ENCODE data around the gene COLEC12. TPM values are rescaled to one million over a fixed set of nuclear protein-coding genes. Genes with fewer than 3 reads are reported as not detected.

COLEC12 gene
- total and polyA plus RNA-seq, 8 donors = 32.9 to 124 (median 103) TPM

GRCh38 chr18:427005-427404, 73.5 kb downstream of the COLEC12 start:
- no peak for TF ChIP-seq CTCF (IDR thresholded peaks at IDR 0.05)
- ATAC-seq (peak; percentile 53), DNase-seq (no peak)
- H3K27ac ChIP-seq = no peak overlapping the region
- intact Hi-C loops (cut with DNase I) = no loop called here
- no peaks in the 10 kb centered on the region for H3K9me3 ChIP-seq
- H3K4me1 ChIP-seq = peaks cover 0 to 3% of the 10 kb centered on the region in 2 donors
- H3K4me3 ChIP-seq = no peak overlapping the region
- no peaks in the 10 kb centered on the region for H3K36me3 ChIP-seq
- no peaks in the 10 kb centered on the region for H3K27me3 ChIP-seq

- DNase-seq (no peak), ATAC-seq (no peak)
- no peak for TF ChIP-seq CTCF (IDR thresholded peaks at IDR 0.05)
- no peaks in the 10 kb centered on the region for H3K9me3 ChIP-seq
- peaks cover 0 to 3% of the 10 kb centered on the region in 2 donors for H3K4me1 ChIP-seq
- intact Hi-C loops (cut with DNase I) = no loop called here
- H3K27ac ChIP-seq = no peak overlapping the region
- no peaks in the 10 kb centered on the region for H3K27me3 ChIP-seq
- no peak overlapping the region for H3K4me3 ChIP-seq
- no peaks in the 10 kb centered on the region for H3K36me3 ChIP-seq
Observed at GRCh38 chr18:425106-425745, 75.3 kb downstream of the COLEC12 start.

- H3K36me3 ChIP-seq = no peaks in the 10 kb centered on the region
- H3K4me1 ChIP-seq = peaks cover 0 to 3% of the 10 kb centered on the region in 2 donors
- TF ChIP-seq CTCF (IDR thresholded peaks at IDR 0.05) = no peak
- intact Hi-C loops (cut with DNase I) = no loop called here
- H3K27me3 ChIP-seq = no peaks in the 10 kb centered on the region
- no peak overlapping the region for H3K4me3 ChIP-seq
- no peak overlapping the region for H3K27ac ChIP-seq
- ATAC-seq (no peak), DNase-seq (no peak)
- no peaks in the 10 kb centered on the region for H3K9me3 ChIP-seq
Observed at GRCh38 chr18:424668-425067, 75.8 kb downstream of the COLEC12 start.

GRCh38 chr18:424071-424661, 76.3 kb downstream of the COLEC12 start:
- DNase-seq (no peak), ATAC-seq (no peak)
- TF ChIP-seq CTCF (IDR thresholded peaks at IDR 0.05) = no peak
- Histone ChIP-seq H3K4me1 (peaks cover 0 to 3% of the 10 kb centered on the region in 2 donors), H3K9me3 (no peaks in the 10 kb centered on the region), H3K36me3 (no peaks in the 10 kb centered on the region), H3K27me3 (no peaks in the 10 kb centered on the region), H3K27ac (no peak overlapping the region), H3K4me3 (no peak overlapping the region)
- intact Hi-C loops (cut with DNase I) = no loop called here

- ATAC-seq (no peak), DNase-seq (no peak)
- Histone ChIP-seq H3K27ac (no peak overlapping the region), H3K9me3 (no peaks in the 10 kb centered on the region), H3K4me3 (no peak overlapping the region), H3K4me1 (peaks cover 0 to 3% of the 10 kb centered on the region in 2 donors), H3K27me3 (no peaks in the 10 kb centered on the region), H3K36me3 (no peaks in the 10 kb centered on the region)
- no peak for TF ChIP-seq CTCF (IDR thresholded peaks at IDR 0.05)
- intact Hi-C loops (cut with DNase I) = no loop called here
Observed at GRCh38 chr18:422966-423365, 77.5 kb downstream of the COLEC12 start.
